OCI-LY7 (cell line): Measurements from ENCODE around the gene GPRIN3. TPM values are rescaled to one million over a fixed set of nuclear protein-coding genes. Genes with fewer than 3 reads are reported as not detected.

Experiments used
- BruUV-seq: library from RNA; stranded (reverse); fragments of 400-500 nt; replicated peaks from 2 replicates; lab custom pipeline; 2021; lab: Mats Ljungman, UMichigan
- CTCF ChIA-PET: fragments of 300-600 bp; sonication (Branson Sonifier 250); formaldehyde crosslinking; loops from one replicate; lab custom pipeline; 2022; ENCODE audit warnings: antibody characterized with exemption; ENCODE audit not compliant: unreplicated experiment; lab: Charles Lee
- POLR2A ChIA-PET: fragments of 300-600 bp; sonication (Branson Sonifier 250); formaldehyde crosslinking; loops from one replicate; lab custom pipeline; 2022; ENCODE audit warnings: antibody characterized with exemption; lab: Charles Lee
- DNase-seq: peaks from one replicate; pipeline ENCODE4 v3.0.0-alpha.2; 2015; ENCODE audit warnings: low spot score
- H2AFZ ChIP-seq: fragments of 200-600 bp; sonication (generic), shearing (Covaris generic); 2 replicates; pipeline ENCODE4 v1.6.1; 2014; ENCODE audit warnings: mild to moderate bottlenecking, antibody characterized with exemption, low read length, moderate library complexity
- H3K27ac ChIP-seq: fragments of 200-600 bp; sonication (generic); 2 replicates; pipeline ENCODE4 v1.5.1; 2014; ENCODE audit warnings: mixed run types, low read depth, mild to moderate bottlenecking, moderate library complexity, low read length, inconsistent platforms; ENCODE audit not compliant: poor library complexity, severe bottlenecking
- H3K36me3 ChIP-seq: fragments of 200-600 bp; sonication (generic); 2 replicates; pipeline ENCODE4 v1.6.1; 2014; ENCODE audit warnings: mild to moderate bottlenecking, antibody characterized with exemption, low read length, moderate library complexity, mixed read lengths; ENCODE audit not compliant: insufficient read depth
- H3K4me1 ChIP-seq: fragments of 200-600 bp; sonication (generic); 2 replicates; pipeline ENCODE4 v1.5.1; 2014; ENCODE audit warnings: mild to moderate bottlenecking, low read length; ENCODE audit not compliant: insufficient read depth, poor library complexity, severe bottlenecking
- H3K4me2 ChIP-seq: fragments of 200-600 bp; sonication (generic); 2 replicates; pipeline ENCODE4 v1.6.1; 2014; ENCODE audit warnings: mild to moderate bottlenecking, low read length
- H3K4me3 ChIP-seq: fragments of 200-600 bp; sonication (generic); 2 replicates; pipeline ENCODE4 v1.5.1; 2014; ENCODE audit warnings: mild to moderate bottlenecking, low read depth, low read length; ENCODE audit not compliant: poor library complexity, severe bottlenecking
- H3K79me2 ChIP-seq: fragments of 200-600 bp; sonication (generic); 2 replicates; pipeline ENCODE4 v1.6.1; 2016; ENCODE audit warnings: low read depth, mild to moderate bottlenecking, low read length, moderate library complexity, mixed read lengths; ENCODE audit not compliant: insufficient read depth
- H3K9me2 ChIP-seq: fragments of 200-600 bp; sonication (generic); 2 replicates; pipeline ENCODE4 v1.6.1; 2016; ENCODE audit warnings: mild to moderate bottlenecking, low read length, mixed read lengths; ENCODE audit not compliant: insufficient read depth
- H3K9me3 ChIP-seq: fragments of 200-600 bp; sonication (generic); 2 replicates; pipeline ENCODE4 v1.6.1; 2014; ENCODE audit warnings: mild to moderate bottlenecking, mixed run types, low read length, mixed read lengths
- H4K20me1 ChIP-seq: fragments of 200-600 bp; sonication (generic); 2 replicates; pipeline ENCODE4 v1.6.1; 2014; ENCODE audit warnings: mild to moderate bottlenecking, antibody characterized with exemption, low read length, moderate library complexity, mixed read lengths; ENCODE audit not compliant: insufficient read depth
- CTCF ChIP-seq: fragments of 200-600 bp; sonication (generic); conservative IDR thresholded peaks from 2 replicates; pipeline ENCODE4 v1.5.1; 2014; ENCODE audit warnings: mild to moderate bottlenecking, antibody characterized with exemption, low read length, moderate library complexity, mixed read lengths
- EZH2phosphoT487 ChIP-seq: fragments of 200-600 bp; sonication (generic); IDR thresholded peaks from 2 replicates; pipeline ENCODE4 v1.6.1; 2018; ENCODE audit warnings: low read depth, borderline replicate concordance, mild to moderate bottlenecking, mixed run types, antibody characterized with exemption, low read length, moderate library complexity, mixed read lengths
- intact Hi-C: fragments of 100-400 bp; cut with micrococcal nuclease; formaldehyde crosslinking; loops from one replicate; pipeline ENCODE4 v1.10.0; 2022; ENCODE audit not compliant: unreplicated experiment
- total RNA-seq, 2 experiments: library from RNA; depleted of rRNA in 1 of 2; stranded (reverse); fragments of >200 nt in 1 of 2; shearing (Covaris generic) in 1 of 2; gene quantifications; 2 replicates each; pipeline ENCODE4 v1.2.3, GENCODE V29; 2014 to 2022

The GPRIN3 gene
- total RNA-seq, 2 experiments from 2014 or later, result 4.6 to 9.3 TPM

GRCh38 chr4:89329280-89329679 lies 21.7 kb upstream of the GPRIN3 start:
- DNase-seq, result no peak
- no peaks in the 10 kb centered on the region for H3K9me2 ChIP-seq
- H3K9me3 ChIP-seq, result no peaks in the 10 kb centered on the region
- POLR2A ChIA-PET, result no interaction called here
- no peak overlapping the region for H3K27ac ChIP-seq
- H3K79me2 ChIP-seq, result no peaks in the 10 kb centered on the region
- BruUV-seq, result no TSS peak
- H4K20me1 ChIP-seq, result no peaks in the 10 kb centered on the region
- no peak overlapping the region for H3K4me2 ChIP-seq
- no peak overlapping the region for H3K4me3 ChIP-seq
- TF ChIP-seq EZH2phosphoT487 (no peak), CTCF (no peak)
- no peaks in the 10 kb centered on the region; the same call in 1 of the 2 replicates for H3K36me3 ChIP-seq
- CTCF ChIA-PET, result no interaction called here
- H2AFZ ChIP-seq, result no peak overlapping the region
- intact Hi-C loops, result no loop called here
- peaks cover 25% of the 10 kb centered on the region for H3K4me1 ChIP-seq

DNA sequence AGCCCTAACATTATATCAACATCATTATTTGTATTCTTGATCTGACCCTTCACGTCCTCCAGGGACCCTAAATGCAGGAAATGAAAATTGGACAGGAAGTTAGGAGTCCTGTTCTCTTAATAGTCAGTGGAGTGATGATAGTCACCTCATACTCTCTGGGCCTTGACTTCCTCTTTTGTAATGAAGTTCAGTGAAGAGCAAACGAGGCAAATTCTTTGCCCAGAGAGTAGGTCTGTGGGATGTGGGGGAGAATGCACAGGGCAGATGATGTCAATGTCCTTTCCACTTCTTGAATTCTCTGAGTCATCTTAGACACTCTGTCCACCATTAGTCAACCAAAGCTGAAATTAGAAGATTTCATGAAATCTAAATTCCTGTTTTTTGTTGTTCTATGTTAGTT lies 17.1 kb upstream of the GPRIN3 start:
- intact Hi-C loops, result loop anchor here (2.0 kb wide), 1 partner anchor 26 kb away; no protein-coding TSS in a partner anchor
- peak overlapping the region; percentile 43 for H3K27ac ChIP-seq
- peak overlapping the region; percentile 20 for H3K4me3 ChIP-seq
- H3K9me3 ChIP-seq, result no peaks in the 10 kb centered on the region
- no peaks in the 10 kb centered on the region; the same call in 1 of the 2 replicates for H3K36me3 ChIP-seq
- no peaks in the 10 kb centered on the region for H3K79me2 ChIP-seq
- H3K9me2 ChIP-seq, result no peaks in the 10 kb centered on the region
- no TSS peak for BruUV-seq
- ChIA-PET POLR2A (interaction anchor here (0.9 to 3.1 kb wide), 6 partner anchors 8 to 38 kb away, joined by 3 to 22 read pairs (median 7); no protein-coding TSS in a partner anchor), CTCF (no interaction called here)
- H2AFZ ChIP-seq, result peak overlapping the region; percentile 50; the same call in 1 of the 2 replicates
- peak overlapping the region; percentile 54 for H3K4me2 ChIP-seq
- peak; percentile 82 for DNase-seq
- no peaks in the 10 kb centered on the region for H4K20me1 ChIP-seq
- peaks cover 22% of the 10 kb centered on the region for H3K4me1 ChIP-seq
- no peak for TF ChIP-seq CTCF
- TF ChIP-seq EZH2phosphoT487, result no peak

DNA sequence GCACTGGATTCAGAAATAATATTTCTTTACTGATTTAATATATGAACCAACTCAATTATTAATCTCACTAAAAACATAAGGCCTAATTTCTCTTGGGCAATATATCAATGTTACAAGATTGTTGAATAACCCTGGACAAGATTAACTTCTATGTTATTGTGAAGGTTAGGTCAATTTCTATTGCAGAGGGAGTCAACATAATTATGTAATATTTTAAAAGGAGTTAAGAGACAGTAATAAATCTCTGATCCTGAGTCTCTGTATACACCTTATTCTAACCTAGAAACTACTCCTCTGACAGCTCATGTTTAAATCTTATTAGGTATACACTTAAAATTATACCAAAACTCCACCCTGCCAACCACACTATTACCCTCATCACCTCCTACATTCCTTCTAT lies 15.1 kb upstream of the GPRIN3 start:
- Histone ChIP-seq H3K4me1 (peaks cover 36% of the 10 kb centered on the region), H3K9me2 (no peaks in the 10 kb centered on the region), H3K9me3 (no peaks in the 10 kb centered on the region), H3K4me3 (no peak overlapping the region), H3K36me3 (no peaks in the 10 kb centered on the region; the same call in 1 of the 2 replicates), H3K79me2 (no peaks in the 10 kb centered on the region), H4K20me1 (no peaks in the 10 kb centered on the region), H3K27ac (no peak overlapping the region), H3K4me2 (no peak overlapping the region), H2AFZ (no peak overlapping the region)
- no TSS peak for BruUV-seq
- POLR2A ChIA-PET, result interaction anchor here (0.6 to 1.9 kb wide), 2 partner anchors 9 to 25 kb away, joined by 3 to 5 read pairs; no protein-coding TSS in a partner anchor
- intact Hi-C loops, result no loop called here
- TF ChIP-seq CTCF (no peak), EZH2phosphoT487 (no peak)
- no peak for DNase-seq
- CTCF ChIA-PET, result no interaction called here
